ENCODE data around the gene CLOCK.

CLOCK gene

DNA sequence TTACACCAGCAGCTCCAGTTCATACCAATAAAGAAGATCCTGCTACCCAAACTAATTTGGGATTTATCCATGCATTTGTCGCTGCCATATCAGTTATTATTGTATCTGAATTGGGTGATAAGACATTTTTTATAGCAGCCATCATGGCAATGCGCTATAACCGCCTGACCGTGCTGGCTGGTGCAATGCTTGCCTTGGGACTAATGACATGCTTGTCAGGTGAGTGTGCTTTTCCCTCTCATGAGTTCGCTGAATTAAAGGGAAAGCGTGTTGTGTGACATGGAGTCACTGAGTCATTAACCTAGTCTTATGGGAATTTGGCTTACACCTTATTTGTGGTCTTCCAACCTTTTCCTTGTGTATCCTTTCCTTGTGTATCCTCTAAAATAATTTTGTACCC, 135.1 kb downstream of the CLOCK start:
- DNase-seq (ENCODE audit: low read depth): no peak
- no peak overlapping the region for H3K4me3 ChIP-seq (ENCODE audit: low read depth, low read length)
- TF ChIP-seq, protein P1, sequence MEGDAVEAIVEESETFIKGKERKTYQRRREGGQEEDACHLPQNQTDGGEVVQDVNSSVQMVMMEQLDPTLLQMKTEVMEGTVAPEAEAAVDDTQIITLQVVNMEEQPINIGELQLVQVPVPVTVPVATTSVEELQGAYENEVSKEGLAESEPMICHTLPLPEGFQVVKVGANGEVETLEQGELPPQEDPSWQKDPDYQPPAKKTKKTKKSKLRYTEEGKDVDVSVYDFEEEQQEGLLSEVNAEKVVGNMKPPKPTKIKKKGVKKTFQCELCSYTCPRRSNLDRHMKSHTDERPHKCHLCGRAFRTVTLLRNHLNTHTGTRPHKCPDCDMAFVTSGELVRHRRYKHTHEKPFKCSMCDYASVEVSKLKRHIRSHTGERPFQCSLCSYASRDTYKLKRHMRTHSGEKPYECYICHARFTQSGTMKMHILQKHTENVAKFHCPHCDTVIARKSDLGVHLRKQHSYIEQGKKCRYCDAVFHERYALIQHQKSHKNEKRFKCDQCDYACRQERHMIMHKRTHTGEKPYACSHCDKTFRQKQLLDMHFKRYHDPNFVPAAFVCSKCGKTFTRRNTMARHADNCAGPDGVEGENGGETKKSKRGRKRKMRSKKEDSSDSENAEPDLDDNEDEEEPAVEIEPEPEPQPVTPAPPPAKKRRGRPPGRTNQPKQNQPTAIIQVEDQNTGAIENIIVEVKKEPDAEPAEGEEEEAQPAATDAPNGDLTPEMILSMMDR (IDR thresholded peaks at IDR 0.05; ENCODE audit: insufficient read depth, low read depth, low read length, missing control alignments): no peak

DNA sequence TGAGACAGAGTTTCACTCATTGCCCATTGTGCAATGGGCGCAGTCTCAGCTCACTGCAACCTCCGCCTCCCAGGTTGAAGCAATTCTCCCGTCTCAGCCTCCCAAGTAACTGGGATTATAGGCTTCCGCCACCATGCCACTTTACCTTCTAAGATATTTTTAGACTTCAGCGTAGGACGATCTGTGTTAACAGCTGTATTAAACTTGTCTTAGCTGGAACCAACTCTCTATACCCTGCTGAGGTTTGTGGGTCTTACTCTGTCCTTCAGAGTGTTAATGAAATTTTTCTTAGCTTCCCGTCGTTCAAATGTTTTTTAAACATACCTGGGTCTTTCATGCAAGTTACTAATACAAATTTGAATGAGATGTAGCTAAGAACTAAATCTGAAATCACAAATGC, 136.3 kb downstream of the CLOCK start:
- TF ChIP-seq, protein P1 (IDR thresholded peaks at IDR 0.05; ENCODE audit: insufficient read depth, low read depth, low read length, missing control alignments): no peak
- no peak overlapping the region for H3K4me3 ChIP-seq (ENCODE audit: low read depth, low read length)
- DNase-seq (ENCODE audit: low read depth): no peak

DNA sequence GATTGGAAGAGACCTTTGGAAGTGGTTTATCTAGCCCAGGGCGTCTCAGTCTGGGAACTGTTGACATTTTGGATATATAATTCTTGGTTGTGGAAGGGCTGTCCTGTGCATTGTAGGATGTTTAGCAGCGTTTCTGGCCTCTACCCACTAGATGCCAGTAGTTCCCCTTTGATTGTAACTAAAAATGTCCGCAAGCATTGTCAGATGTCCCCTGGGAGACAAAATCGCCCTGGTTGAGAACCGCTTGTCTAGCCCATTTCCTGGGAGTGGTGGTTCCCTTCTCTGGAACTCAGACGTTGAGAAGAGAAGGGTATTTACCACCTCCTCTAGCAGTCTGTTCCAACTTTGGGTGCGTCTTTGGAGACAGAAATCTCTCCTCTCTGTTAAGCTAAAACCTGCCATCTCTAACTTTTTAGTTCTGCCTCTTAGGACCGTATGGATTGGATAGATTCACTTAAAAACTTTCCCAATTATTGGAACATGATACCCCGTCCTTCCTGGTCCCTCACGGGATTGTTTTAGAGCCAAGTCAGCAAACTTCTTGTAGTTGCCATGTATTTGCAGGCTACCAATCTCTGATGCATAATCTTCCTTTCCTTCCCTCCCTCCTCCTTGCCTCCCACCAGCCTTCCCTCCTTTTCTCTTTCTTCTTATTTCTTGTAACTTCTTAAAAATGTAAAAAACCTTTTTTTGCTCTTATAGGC, 137.1 kb downstream of the CLOCK start:
- TF ChIP-seq, protein P1 (IDR thresholded peaks at IDR 0.05; ENCODE audit: insufficient read depth, low read depth, low read length, missing control alignments): peak; percentile 33
- DNase-seq (ENCODE audit: low read depth): peak; percentile 59
- H3K4me3 ChIP-seq (ENCODE audit: low read depth, low read length): no peak overlapping the region

DNA sequence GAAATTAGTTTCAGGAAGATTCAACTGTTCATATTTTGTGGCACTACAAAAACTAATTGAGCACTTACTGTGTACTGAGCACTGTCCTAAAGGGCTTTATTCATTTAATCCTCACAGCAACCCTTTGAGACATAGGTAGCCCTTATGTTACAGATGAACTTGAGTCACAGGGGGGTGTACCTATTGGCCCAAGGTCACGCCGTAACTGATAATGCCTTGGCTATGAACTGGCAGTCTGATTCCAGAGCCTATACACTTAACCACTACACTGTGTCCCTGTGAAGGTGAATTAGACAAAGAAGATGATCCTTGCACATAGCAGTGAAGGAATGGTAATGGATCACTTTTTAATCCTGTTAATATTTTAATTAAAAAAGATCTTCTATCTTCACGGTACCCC, 138.9 kb downstream of the CLOCK start:
- DNase-seq (ENCODE audit: low read depth): no peak
- TF ChIP-seq, protein P1 (IDR thresholded peaks at IDR 0.05; ENCODE audit: insufficient read depth, low read depth, low read length, missing control alignments): no peak
- H3K4me3 ChIP-seq (ENCODE audit: low read depth, low read length): no peak overlapping the region

DNA sequence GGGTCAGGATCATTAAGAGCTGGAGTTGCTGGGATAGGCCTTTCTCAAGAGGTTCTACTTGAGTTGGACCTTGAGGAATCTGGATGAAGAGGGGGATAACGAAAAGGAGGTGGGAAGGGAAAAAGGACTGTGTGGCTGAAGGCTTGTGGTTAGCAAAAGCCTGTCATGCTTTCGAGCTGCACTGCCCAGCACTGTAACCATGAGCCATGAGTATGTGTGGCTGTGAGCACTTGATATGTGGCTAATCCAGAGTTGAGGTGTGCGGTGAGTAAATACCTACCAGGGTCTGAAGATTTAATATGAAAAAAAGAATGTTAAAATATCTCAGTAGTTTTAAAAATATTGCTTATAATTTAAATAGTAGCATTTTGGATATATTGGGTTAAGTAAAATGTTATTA, 139.6 kb downstream of the CLOCK start:
- TF ChIP-seq, protein P1 (IDR thresholded peaks at IDR 0.05; ENCODE audit: insufficient read depth, low read depth, low read length, missing control alignments): no peak
- no peak for DNase-seq (ENCODE audit: low read depth)
- no peak overlapping the region for H3K4me3 ChIP-seq (ENCODE audit: low read depth, low read length)

DNA sequence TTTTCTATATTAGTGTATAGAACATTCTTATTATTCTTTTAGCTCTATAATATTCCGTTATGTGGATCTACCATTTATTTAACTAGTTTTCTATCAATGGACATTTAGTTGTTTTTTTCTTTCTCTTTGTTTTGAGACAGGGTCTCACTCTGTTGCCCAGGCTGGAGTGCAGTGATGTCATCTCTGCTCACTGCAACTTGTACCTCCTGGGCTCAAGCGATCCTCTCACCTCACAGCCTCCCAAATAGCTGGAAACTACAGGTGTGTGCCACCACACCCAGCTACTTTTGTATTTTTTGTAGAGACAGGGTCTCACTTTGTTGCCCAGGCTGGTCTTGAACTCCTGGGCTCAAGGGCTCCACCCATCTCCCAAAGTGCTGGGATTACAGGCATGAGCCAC, 140.2 kb downstream of the CLOCK start:
- TF ChIP-seq, protein P1 (IDR thresholded peaks at IDR 0.05; ENCODE audit: insufficient read depth, low read depth, low read length, missing control alignments): no peak
- no peak overlapping the region for H3K4me3 ChIP-seq (ENCODE audit: low read depth, low read length)
- DNase-seq (ENCODE audit: low read depth): no peak

DNA sequence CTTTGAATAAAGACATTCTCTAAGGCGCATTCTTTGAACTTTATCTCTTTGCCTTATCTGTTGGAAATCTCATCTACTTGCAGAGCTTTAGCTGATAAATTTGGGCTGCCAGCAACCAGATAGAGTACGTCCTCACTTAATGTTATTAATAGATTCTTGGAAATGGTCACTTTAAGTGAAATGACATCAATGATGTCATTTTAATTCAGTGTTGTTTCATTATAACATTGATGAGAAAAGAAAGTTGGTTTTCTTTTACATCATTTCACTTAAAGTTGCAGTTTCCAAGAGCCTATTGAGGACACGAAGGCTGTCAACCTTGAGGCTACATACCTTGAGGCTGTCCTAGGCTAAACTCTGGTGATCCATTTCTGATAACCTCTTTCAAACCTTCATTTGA, 141.6 kb downstream of the CLOCK start:
- DNase-seq (ENCODE audit: low read depth): no peak
- H3K4me3 ChIP-seq (ENCODE audit: low read depth, low read length): no peak overlapping the region
- TF ChIP-seq, protein P1 (IDR thresholded peaks at IDR 0.05; ENCODE audit: insufficient read depth, low read depth, low read length, missing control alignments): no peak

All from GM12865 (cell line).